Suprapubic skin (tissue), 4 donors: ENCODE results near the gene TGFB2.

ENCODE experiments used
- EP300 ChIP-seq: sonication (generic); formaldehyde crosslinking; IDR thresholded peaks from one replicate; pipeline ENCODE4 v1.6.1; 2017; ENCODE audit warnings: antibody characterized with exemption
- POLR2A ChIP-seq, 2 donors: fragments of 450-650 bp; IDR thresholded peaks; one replicate each; pipeline ENCODE4 v1.6.1; 2017; ENCODE audit warnings: antibody characterized with exemption in 2 of 2, mild to moderate bottlenecking in 2 of 2, moderate library complexity in 2 of 2
- POLR2AphosphoS5 ChIP-seq, 3 donors: sonication (generic); formaldehyde crosslinking; IDR thresholded peaks; one replicate each; pipeline ENCODE4 v1.6.1; 2017; ENCODE audit warnings: antibody characterized with exemption in 3 of 3
- TF ChIP-seq, protein P1 (sequence below), 2 donors: fragments of 200-600 bp in 1 of 2; fragments of 450-650 bp in 1 of 2; sonication (generic) in 1 of 2; IDR thresholded peaks; one replicate each; pipeline ENCODE4 v1.5.1; 2016 to 2019; ENCODE audit warnings: antibody characterized with exemption in 2 of 2, mild to moderate bottlenecking in 1 of 2, moderate library complexity in 1 of 2

DNA sequence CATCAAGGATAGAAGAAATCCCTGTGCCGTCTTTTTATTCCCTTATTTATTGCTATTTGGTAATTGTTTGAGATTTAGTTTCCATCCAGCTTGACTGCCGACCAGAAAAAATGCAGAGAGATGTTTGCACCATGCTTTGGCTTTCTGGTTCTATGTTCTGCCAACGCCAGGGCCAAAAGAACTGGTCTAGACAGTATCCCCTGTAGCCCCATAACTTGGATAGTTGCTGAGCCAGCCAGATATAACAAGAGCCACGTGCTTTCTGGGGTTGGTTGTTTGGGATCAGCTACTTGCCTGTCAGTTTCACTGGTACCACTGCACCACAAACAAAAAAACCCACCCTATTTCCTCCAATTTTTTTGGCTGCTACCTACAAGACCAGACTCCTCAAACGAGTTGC is 99.0 kb downstream of the TGFB2 start:
- TF ChIP-seq, protein P1, sequence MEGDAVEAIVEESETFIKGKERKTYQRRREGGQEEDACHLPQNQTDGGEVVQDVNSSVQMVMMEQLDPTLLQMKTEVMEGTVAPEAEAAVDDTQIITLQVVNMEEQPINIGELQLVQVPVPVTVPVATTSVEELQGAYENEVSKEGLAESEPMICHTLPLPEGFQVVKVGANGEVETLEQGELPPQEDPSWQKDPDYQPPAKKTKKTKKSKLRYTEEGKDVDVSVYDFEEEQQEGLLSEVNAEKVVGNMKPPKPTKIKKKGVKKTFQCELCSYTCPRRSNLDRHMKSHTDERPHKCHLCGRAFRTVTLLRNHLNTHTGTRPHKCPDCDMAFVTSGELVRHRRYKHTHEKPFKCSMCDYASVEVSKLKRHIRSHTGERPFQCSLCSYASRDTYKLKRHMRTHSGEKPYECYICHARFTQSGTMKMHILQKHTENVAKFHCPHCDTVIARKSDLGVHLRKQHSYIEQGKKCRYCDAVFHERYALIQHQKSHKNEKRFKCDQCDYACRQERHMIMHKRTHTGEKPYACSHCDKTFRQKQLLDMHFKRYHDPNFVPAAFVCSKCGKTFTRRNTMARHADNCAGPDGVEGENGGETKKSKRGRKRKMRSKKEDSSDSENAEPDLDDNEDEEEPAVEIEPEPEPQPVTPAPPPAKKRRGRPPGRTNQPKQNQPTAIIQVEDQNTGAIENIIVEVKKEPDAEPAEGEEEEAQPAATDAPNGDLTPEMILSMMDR (IDR thresholded peaks at IDR 0.05) = no peak
- no peak for TF ChIP-seq POLR2A (IDR thresholded peaks at IDR 0.05)
- TF ChIP-seq POLR2AphosphoS5 (IDR thresholded peaks at IDR 0.05) = no peak
- no peak for TF ChIP-seq EP300
